ENCODE measurements around the gene ATP2B1.
A peak's percentile ranks its signal among the peaks of the same experiment; 100 is the strongest.
"Not testable (repeated sequence)": the region's sequence is repeated elsewhere in the genome, so short reads cannot be mapped to it uniquely, and the experiment has no call there.

The ATP2B1 gene

GRCh38 chr12:89712706-89713105 lies 4.1 kb upstream of the ATP2B1 start:
- DNase-seq (ENCODE audit: low read depth in 2 of 2) = no peak

- DNase-seq (ENCODE audit: low read depth in 2 of 2) = no peak
Observed at GRCh38 chr12:89710873-89711750, 2.5 kb upstream of the ATP2B1 start.

- DNase-seq (ENCODE audit: low read depth in 2 of 2) = no peak
Observed at GRCh38 chr12:89709995-89710872, 1.6 kb upstream of the ATP2B1 start.

GRCh38 chr12:89709157-89709994 lies 738 bp upstream of the ATP2B1 start:
- DNase-seq (ENCODE audit: low read depth in 2 of 2) = peak; percentile 98

- DNase-seq (ENCODE audit: low read depth in 2 of 2) = no peak
Observed at GRCh38 chr12:89707703-89708564, 704 bp downstream of the ATP2B1 start.

GRCh38 chr12:89706986-89707702 lies 1.5 kb downstream of the ATP2B1 start:
- no peak for DNase-seq (ENCODE audit: low read depth in 2 of 2)

- no peak for DNase-seq (ENCODE audit: low read depth in 2 of 2)
Observed at GRCh38 chr12:89706551-89706950, 2.1 kb downstream of the ATP2B1 start.

GRCh38 chr12:89704457-89704856 lies 4.2 kb downstream of the ATP2B1 start:
- DNase-seq (ENCODE audit: low read depth in 2 of 2) = no peak

GRCh38 chr12:89703768-89704167 lies 4.9 kb downstream of the ATP2B1 start:
- DNase-seq (ENCODE audit: low read depth in 2 of 2) = no peak

- no peak for DNase-seq (ENCODE audit: low read depth in 2 of 2)
Observed at GRCh38 chr12:89702503-89702902, 6.1 kb downstream of the ATP2B1 start.

- DNase-seq (ENCODE audit: low read depth in 2 of 2) = no peak
Observed at GRCh38 chr12:89701606-89702206, 6.9 kb downstream of the ATP2B1 start.

GRCh38 chr12:89700191-89700810 lies 8.3 kb downstream of the ATP2B1 start:
- DNase-seq (ENCODE audit: low read depth in 2 of 2) = no peak

- DNase-seq (ENCODE audit: low read depth in 2 of 2) = no peak
Observed at GRCh38 chr12:89698607-89699006, 10.0 kb downstream of the ATP2B1 start.

- not testable (repeated sequence) for DNase-seq (ENCODE audit: low read depth in 2 of 2)
Observed at GRCh38 chr12:89697728-89698127, 10.9 kb downstream of the ATP2B1 start.

GRCh38 chr12:89697296-89697695 lies 11.3 kb downstream of the ATP2B1 start:
- no peak for DNase-seq (ENCODE audit: low read depth in 2 of 2)

- no peak for DNase-seq (ENCODE audit: low read depth in 2 of 2)
Observed at GRCh38 chr12:89695830-89696229, 12.8 kb downstream of the ATP2B1 start.

- peak in 1 of 2 experiments; percentile 6 for DNase-seq (ENCODE audit: low read depth in 2 of 2)
Observed at GRCh38 chr12:89695100-89695499, 13.5 kb downstream of the ATP2B1 start.

GRCh38 chr12:89694542-89694941 lies 14.1 kb downstream of the ATP2B1 start:
- DNase-seq (ENCODE audit: low read depth in 2 of 2) = no peak

- peak in 1 of 2 experiments; percentile 3 for DNase-seq (ENCODE audit: low read depth in 2 of 2)
Observed at GRCh38 chr12:89693639-89694202, 14.9 kb downstream of the ATP2B1 start.

Data from fibroblast of skin of left biceps (primary cell).